ENCODE results near the gene OXLD1. TPM values are rescaled to one million over a fixed set of nuclear protein-coding genes. Genes with fewer than 3 reads are reported as not detected.

The OXLD1 gene
- total RNA-seq, 1 experiment from 2014 or later = 78.7 TPM

DNA sequence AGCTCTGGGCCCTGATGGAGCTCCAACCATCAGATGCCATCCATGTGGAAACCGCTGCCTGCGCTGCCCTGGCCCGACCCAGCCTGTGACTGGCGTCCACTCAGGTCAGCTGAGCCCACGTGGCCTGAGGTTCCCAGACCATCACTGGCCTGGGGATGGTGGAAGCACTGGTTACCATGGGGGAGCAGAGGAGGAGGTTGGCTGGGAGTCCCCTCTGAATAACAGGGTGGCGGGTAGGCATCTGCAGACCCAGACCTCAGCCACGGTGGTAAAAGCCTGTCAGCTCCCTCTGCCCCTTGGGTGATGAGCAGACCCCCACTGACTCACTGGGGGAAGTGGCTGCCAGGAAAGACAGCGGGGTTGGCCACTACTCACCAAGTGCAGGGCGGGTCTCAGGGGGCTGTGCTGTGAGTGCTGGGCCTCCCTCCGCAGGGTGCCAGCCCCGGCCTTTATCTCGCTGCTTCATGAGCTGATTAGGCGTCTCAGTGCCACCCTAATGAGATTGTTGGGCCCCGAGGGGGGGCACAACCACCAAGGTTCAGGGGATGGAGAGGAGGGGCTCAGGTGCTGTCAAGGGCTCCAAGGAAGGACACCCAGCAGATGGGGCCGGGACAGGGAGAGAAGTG lies 10.2 kb downstream of the OXLD1 start, which contains the start of gene PDE6G:
TSS of gene PDE6G (minus strand) at position 425 of the 626 bp plus-strand sequence. CDS start 3,237 bp downstream, outside the sequence.
- no peaks in the 10 kb centered on the region for H3K4me1 ChIP-seq (ENCODE audit: low read length)
- H3K4me3 ChIP-seq (ENCODE audit: low read length) = no peak within 1 kb of the TSS
- H3K27me3 ChIP-seq (ENCODE audit: low read length) = no peaks in the 10 kb centered on the region
- H3K9me3 ChIP-seq (ENCODE audit: low read length) = no peaks in the 10 kb centered on the region
- H3K9ac ChIP-seq (ENCODE audit: low read length) = no peak within 1 kb of the TSS
- H4K20me1 ChIP-seq (ENCODE audit: insufficient read depth, low read depth, low read length) = no peaks in the 10 kb centered on the region
- DNase-seq = no peak
- H3K9me2 ChIP-seq (replicated peaks; ENCODE audit: insufficient read depth, low read length) = no peaks in the 10 kb centered on the region
- no peak within 1 kb of the TSS for H2AFZ ChIP-seq (ENCODE audit: low read length)
- H3K36me3 ChIP-seq (ENCODE audit: insufficient read depth, low read length) = no peaks in the 10 kb centered on the region
- no peak within 1 kb of the TSS for H3K4me2 ChIP-seq (ENCODE audit: low read depth, low read length, poor library complexity, severe bottlenecking)
- no peaks in the 10 kb centered on the region for H3K79me2 ChIP-seq (ENCODE audit: low read length)
- no peak within 1 kb of the TSS for H3K27ac ChIP-seq (ENCODE audit: low read length)

DNA sequence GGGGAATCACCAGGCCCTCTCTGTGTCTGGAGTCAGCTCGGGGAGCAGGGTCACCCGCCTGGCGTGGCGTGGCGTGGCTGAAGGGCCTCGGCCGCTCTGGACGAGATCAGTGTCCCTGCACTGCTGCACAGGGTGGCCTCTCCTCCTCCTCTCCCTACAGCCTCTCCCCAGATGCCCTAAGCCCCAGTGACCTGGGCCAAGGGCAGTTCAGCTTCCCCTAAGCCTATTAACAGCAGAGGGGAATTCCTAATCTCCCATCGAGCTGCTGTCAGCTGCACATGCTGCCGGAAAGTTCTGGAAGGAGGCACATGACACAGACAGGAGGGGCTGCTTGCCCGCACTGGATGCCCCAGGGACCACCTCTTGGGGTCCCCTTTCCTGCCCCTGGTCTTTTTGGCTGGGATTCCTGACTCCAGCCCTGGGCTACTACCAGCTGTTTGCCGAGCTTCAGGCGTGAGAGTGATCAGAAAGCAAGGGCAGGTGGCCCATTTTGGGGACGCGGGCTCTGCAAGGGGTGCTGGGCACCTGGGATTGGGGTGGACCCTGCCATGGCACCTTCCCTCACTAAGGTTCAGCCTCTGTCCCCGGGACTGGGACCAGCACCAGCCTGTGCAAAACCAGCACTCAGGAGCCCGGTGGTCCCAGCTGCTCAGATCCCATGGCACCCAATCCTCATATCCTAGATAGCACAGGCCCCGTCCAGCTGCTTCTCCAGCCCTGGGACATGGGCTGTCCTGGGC lies 10.9 kb downstream of the OXLD1 start:
- Histone ChIP-seq H3K27me3 (ENCODE audit: low read length) (no peaks in the 10 kb centered on the region), H3K4me2 (ENCODE audit: low read depth, low read length, poor library complexity, severe bottlenecking) (no peak overlapping the region), H3K79me2 (ENCODE audit: low read length) (no peaks in the 10 kb centered on the region), H3K4me1 (ENCODE audit: low read length) (no peaks in the 10 kb centered on the region), H3K36me3 (ENCODE audit: insufficient read depth, low read length) (no peaks in the 10 kb centered on the region), H3K9me2 (replicated peaks; ENCODE audit: insufficient read depth, low read length) (no peaks in the 10 kb centered on the region), H3K27ac (ENCODE audit: low read length) (no peak overlapping the region), H3K4me3 (ENCODE audit: low read length) (no peak overlapping the region), H3K9me3 (ENCODE audit: low read length) (no peaks in the 10 kb centered on the region), H4K20me1 (ENCODE audit: insufficient read depth, low read depth, low read length) (no peaks in the 10 kb centered on the region), H2AFZ (ENCODE audit: low read length) (no peak overlapping the region), H3K9ac (ENCODE audit: low read length) (no peak overlapping the region)
- DNase-seq = no peak

DNA sequence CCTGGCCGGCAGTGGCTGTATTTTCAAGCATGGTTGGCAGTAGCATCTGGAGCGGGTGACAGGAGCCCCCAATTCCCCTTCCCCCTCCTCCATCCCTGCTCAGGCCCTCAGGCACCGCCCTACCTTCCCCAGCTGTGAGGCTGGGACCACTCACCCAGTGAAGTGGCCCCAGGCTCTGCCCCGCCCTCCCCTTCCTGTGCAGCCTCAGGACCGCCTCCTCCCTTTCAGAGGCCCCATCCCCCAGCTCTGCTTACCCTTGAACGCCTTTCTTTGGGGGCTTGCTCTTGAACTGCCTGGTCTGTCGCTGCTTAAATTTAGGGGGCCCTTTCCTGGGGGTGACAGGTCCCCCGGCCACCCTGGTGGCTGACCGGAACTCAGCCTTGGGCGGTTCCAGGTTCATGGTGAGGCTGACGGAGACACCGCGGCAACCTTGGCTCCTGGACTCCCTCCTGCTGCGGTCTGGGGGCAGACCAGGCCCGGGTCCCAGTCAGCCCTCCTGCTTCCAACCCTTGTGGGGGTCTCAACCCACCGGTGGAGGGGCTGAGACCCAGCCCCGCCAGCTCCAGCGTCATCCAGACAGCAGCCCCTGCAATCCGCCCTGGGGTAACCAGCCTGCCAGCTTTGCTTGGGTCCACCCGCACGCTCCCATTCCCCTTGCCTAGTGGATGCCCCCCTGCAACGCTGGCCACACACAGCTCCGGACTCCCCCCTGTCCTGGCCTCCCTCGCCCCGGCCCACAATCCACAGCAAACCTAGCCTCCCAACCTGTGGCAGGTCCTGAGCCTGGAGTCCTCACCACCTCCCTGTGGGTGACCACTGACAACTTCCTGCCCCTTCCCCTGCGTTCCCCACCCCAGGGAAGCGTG lies 13.3 kb downstream of the OXLD1 start:
- Histone ChIP-seq H3K9ac (ENCODE audit: low read length) (no peak overlapping the region), H3K27ac (ENCODE audit: low read length) (no peak overlapping the region), H2AFZ (ENCODE audit: low read length) (no peak overlapping the region), H3K36me3 (ENCODE audit: insufficient read depth, low read length) (no peaks in the 10 kb centered on the region), H3K4me3 (ENCODE audit: low read length) (no peak overlapping the region), H3K9me3 (ENCODE audit: low read length) (no peaks in the 10 kb centered on the region), H3K79me2 (ENCODE audit: low read length) (no peaks in the 10 kb centered on the region), H3K4me1 (ENCODE audit: low read length) (no peaks in the 10 kb centered on the region), H3K4me2 (ENCODE audit: low read depth, low read length, poor library complexity, severe bottlenecking) (no peak overlapping the region), H3K27me3 (ENCODE audit: low read length) (no peaks in the 10 kb centered on the region), H4K20me1 (ENCODE audit: insufficient read depth, low read depth, low read length) (no peaks in the 10 kb centered on the region), H3K9me2 (replicated peaks; ENCODE audit: insufficient read depth, low read length) (no peaks in the 10 kb centered on the region)
- no peak for DNase-seq

DNA sequence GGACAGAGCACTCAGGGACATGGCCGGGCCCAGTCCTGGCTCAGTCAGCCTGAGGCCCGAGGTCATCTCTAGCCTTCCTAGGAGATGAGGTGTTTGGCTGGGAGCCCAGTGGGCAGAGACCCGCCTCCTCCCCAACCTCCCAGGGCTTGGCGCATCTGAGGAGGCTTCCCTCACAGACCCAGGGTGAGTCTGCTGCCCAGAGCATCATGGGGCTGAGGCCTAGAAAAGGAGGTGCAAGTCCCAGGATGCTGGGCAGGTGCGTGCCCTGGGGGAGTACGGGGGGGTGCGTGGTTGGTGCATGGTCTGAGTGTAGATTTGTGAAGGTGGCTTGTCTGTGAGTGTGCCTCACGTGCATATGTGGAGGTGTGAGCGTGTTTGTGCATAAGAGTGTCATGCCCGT lies 14.7 kb downstream of the OXLD1 start:
- Histone ChIP-seq H4K20me1 (ENCODE audit: insufficient read depth, low read depth, low read length) (no peaks in the 10 kb centered on the region), H2AFZ (ENCODE audit: low read length) (no peak overlapping the region), H3K79me2 (ENCODE audit: low read length) (no peaks in the 10 kb centered on the region), H3K4me1 (ENCODE audit: low read length) (no peaks in the 10 kb centered on the region), H3K27me3 (ENCODE audit: low read length) (no peaks in the 10 kb centered on the region), H3K4me2 (ENCODE audit: low read depth, low read length, poor library complexity, severe bottlenecking) (no peak overlapping the region), H3K9me2 (replicated peaks; ENCODE audit: insufficient read depth, low read length) (no peaks in the 10 kb centered on the region), H3K4me3 (ENCODE audit: low read length) (no peak overlapping the region), H3K27ac (ENCODE audit: low read length) (no peak overlapping the region), H3K9me3 (ENCODE audit: low read length) (no peaks in the 10 kb centered on the region), H3K36me3 (ENCODE audit: insufficient read depth, low read length) (no peaks in the 10 kb centered on the region), H3K9ac (ENCODE audit: low read length) (no peak overlapping the region)
- DNase-seq = no peak

DNA sequence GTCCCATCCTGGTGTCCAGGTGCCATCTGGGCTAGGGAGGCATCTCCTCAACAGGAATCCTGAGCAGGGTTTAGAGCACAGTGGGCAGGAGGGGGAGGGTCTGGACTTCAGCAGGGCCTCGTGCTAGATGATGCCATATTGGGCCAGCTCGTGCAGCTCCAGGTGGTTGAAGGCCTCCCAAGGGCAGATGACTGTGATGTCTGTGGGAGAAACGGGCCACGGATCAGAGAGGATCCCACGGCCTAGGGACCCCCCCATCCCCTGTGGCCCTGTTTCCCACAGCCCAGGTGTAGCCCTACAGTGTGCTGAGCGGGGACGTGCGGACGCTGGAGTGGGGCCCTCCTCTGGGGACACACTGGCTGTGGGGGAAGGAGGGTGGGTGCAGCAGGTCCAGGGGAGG lies 15.5 kb downstream of the OXLD1 start:
- Histone ChIP-seq H3K9me2 (replicated peaks; ENCODE audit: insufficient read depth, low read length) (no peaks in the 10 kb centered on the region), H3K9ac (ENCODE audit: low read length) (no peak overlapping the region), H4K20me1 (ENCODE audit: insufficient read depth, low read depth, low read length) (no peaks in the 10 kb centered on the region), H3K79me2 (ENCODE audit: low read length) (no peaks in the 10 kb centered on the region), H3K27ac (ENCODE audit: low read length) (no peak overlapping the region), H3K9me3 (ENCODE audit: low read length) (no peaks in the 10 kb centered on the region), H2AFZ (ENCODE audit: low read length) (no peak overlapping the region), H3K27me3 (ENCODE audit: low read length) (no peaks in the 10 kb centered on the region), H3K4me3 (ENCODE audit: low read length) (no peak overlapping the region), H3K36me3 (ENCODE audit: insufficient read depth, low read length) (no peaks in the 10 kb centered on the region), H3K4me1 (ENCODE audit: low read length) (no peaks in the 10 kb centered on the region), H3K4me2 (ENCODE audit: low read depth, low read length, poor library complexity, severe bottlenecking) (no peak overlapping the region)
- DNase-seq = no peak

DNA sequence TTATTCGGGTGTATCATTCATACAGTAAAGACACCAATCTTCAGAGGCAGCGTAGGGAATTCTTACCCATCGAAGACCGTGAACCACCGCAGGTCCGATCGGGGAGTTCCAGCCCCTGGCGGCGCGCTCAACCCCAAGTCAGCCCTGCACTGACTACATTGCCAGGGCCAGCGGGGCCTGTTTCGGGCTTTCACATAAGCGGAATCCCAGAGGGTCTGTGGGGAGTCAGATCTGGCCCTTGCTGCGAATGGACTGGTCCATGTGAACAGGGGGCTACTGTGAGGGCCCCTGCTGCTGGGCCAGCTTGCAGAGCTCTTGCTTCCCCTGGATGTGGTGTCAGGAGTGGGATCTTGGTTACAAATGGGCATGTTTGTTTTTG lies 17.7 kb downstream of the OXLD1 start:
- H3K36me3 ChIP-seq (ENCODE audit: insufficient read depth, low read length) = no peaks in the 10 kb centered on the region

DNA sequence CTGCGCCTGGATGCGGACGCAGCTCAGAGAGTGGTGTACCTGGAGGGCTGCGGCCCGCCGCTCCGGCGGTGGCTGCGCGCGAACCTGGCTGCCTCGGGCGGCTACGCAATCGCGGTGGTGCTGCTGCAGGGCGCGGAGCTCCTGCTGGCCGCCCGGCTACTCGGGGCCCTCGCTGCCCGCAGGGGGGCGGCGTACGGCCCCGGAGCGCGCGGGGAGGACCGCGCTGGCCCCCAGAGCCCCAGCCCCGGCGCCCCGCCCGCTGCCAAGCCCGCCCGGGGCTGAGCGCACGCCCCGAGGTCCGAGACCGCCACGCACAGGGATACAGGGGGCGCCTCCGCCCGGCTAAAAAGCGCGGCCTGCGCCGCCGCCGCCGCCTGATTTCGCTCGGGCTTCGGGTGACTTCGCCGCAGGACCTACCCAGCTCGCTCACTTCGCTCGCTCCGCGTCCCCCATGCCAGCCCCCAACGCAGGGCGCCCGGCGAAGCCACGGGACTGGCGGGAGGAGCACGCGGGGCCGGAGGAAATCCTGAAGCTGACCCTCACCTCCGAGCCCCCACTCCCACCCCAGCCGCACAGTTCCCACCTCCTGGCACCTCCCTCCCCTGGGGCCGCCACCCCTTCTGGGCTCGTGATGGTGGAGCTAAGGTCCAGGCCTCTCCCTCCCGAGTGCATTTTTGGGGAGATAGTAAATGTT lies 18.2 kb downstream of the OXLD1 start:
- Histone ChIP-seq H3K9me3 (ENCODE audit: low read length) (no peaks in the 10 kb centered on the region), H3K9me2 (replicated peaks; ENCODE audit: insufficient read depth, low read length) (no peaks in the 10 kb centered on the region), H3K27me3 (ENCODE audit: low read length) (no peaks in the 10 kb centered on the region), H4K20me1 (ENCODE audit: insufficient read depth, low read depth, low read length) (no peaks in the 10 kb centered on the region), H3K79me2 (ENCODE audit: low read length) (no peaks in the 10 kb centered on the region), H3K4me1 (ENCODE audit: low read length) (no peaks in the 10 kb centered on the region), H3K9ac (ENCODE audit: low read length) (no peak overlapping the region), H3K4me2 (ENCODE audit: low read depth, low read length, poor library complexity, severe bottlenecking) (no peak overlapping the region), H2AFZ (ENCODE audit: low read length) (no peak overlapping the region), H3K4me3 (ENCODE audit: low read length) (no peak overlapping the region), H3K36me3 (ENCODE audit: insufficient read depth, low read length) (no peaks in the 10 kb centered on the region), H3K27ac (ENCODE audit: low read length) (no peak overlapping the region)
- DNase-seq = no peak

More for the DNA sequence above, 17.7 kb downstream of the OXLD1 start:
- Histone ChIP-seq H3K79me2 (ENCODE audit: low read length) (no peaks in the 10 kb centered on the region), H3K9me3 (ENCODE audit: low read length) (no peaks in the 10 kb centered on the region), H3K4me2 (ENCODE audit: low read depth, low read length, poor library complexity, severe bottlenecking) (no peak overlapping the region), H3K27me3 (ENCODE audit: low read length) (no peaks in the 10 kb centered on the region), H4K20me1 (ENCODE audit: insufficient read depth, low read depth, low read length) (no peaks in the 10 kb centered on the region), H3K27ac (ENCODE audit: low read length) (no peak overlapping the region), H3K4me3 (ENCODE audit: low read length) (no peak overlapping the region), H3K9ac (ENCODE audit: low read length) (no peak overlapping the region), H3K4me1 (ENCODE audit: low read length) (no peaks in the 10 kb centered on the region), H2AFZ (ENCODE audit: low read length) (no peak overlapping the region), H3K9me2 (replicated peaks; ENCODE audit: insufficient read depth, low read length) (no peaks in the 10 kb centered on the region)
- no peak for DNase-seq

DNA sequence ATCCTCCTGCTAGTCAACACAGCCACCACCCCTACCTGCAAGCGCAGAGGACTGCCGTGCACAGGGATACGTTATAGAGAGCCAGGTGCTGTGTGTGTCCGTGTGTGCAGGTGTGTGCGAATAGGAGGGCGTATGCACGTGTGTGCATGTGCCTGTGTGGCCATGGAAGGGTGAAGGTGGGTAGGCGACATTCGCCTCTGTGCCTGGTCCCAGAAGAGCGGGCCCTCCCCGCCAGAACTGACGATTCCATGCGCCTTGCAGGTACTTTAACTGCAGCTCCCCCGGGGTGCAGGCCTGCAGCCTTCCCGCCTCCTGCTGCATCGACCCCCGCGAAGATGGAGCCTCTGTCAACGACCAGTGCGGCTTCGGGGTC lies 18.8 kb downstream of the OXLD1 start:
- Histone ChIP-seq H2AFZ (ENCODE audit: low read length) (no peak overlapping the region), H3K4me3 (ENCODE audit: low read length) (no peak overlapping the region), H3K4me1 (ENCODE audit: low read length) (no peaks in the 10 kb centered on the region), H3K27me3 (ENCODE audit: low read length) (no peaks in the 10 kb centered on the region), H4K20me1 (ENCODE audit: insufficient read depth, low read depth, low read length) (no peaks in the 10 kb centered on the region), H3K79me2 (ENCODE audit: low read length) (no peaks in the 10 kb centered on the region), H3K27ac (ENCODE audit: low read length) (no peak overlapping the region), H3K9me3 (ENCODE audit: low read length) (no peaks in the 10 kb centered on the region), H3K4me2 (ENCODE audit: low read depth, low read length, poor library complexity, severe bottlenecking) (no peak overlapping the region), H3K9ac (ENCODE audit: low read length) (no peak overlapping the region), H3K9me2 (replicated peaks; ENCODE audit: insufficient read depth, low read length) (no peaks in the 10 kb centered on the region), H3K36me3 (ENCODE audit: insufficient read depth, low read length) (no peaks in the 10 kb centered on the region)
- no peak for DNase-seq

Data from Karpas-422 (cell line).